Kidney epithelial cell (primary cell): ENCODE data around the gene PRDM11. TPM values are rescaled to one million over a fixed set of nuclear protein-coding genes. Genes with fewer than 3 reads are reported as not detected.
A peak's percentile ranks its signal among the peaks of the same experiment; 100 is the strongest.

Experiments used
- DNase-seq: peaks from one replicate; pipeline ENCODE4 v3.0.0-alpha.2; 2010; ENCODE audit warnings: low read depth
- H3K27me3 ChIP-seq: 2 replicates; pipeline ENCODE4 v1.6.0; 2011; ENCODE audit warnings: low read length; ENCODE audit not compliant: control insufficient read depth, insufficient read depth
- H3K36me3 ChIP-seq: 2 replicates; pipeline ENCODE4 v1.5.1; 2011; ENCODE audit warnings: low read length; ENCODE audit not compliant: control insufficient read depth, insufficient read depth
- H3K4me3 ChIP-seq: 2 replicates; pipeline ENCODE4 v1.5.1; 2011; ENCODE audit warnings: low read depth, mild to moderate bottlenecking, control low read depth, low read length
- total RNA-seq: library from RNA; depleted of rRNA; stranded (reverse); fragments of >200 nt; gene quantifications from 2 replicates; pipeline ENCODE4 v1.2.3, GENCODE V29; 2015
- TF ChIP-seq, protein P1 (sequence below): IDR thresholded peaks from 2 replicates; pipeline ENCODE4 v1.5.1; 2011; ENCODE audit warnings: mild to moderate bottlenecking, moderate library complexity, low read length, control low read depth, inconsistent platforms; ENCODE audit not compliant: insufficient read depth, poor library complexity, severe bottlenecking

PRDM11 gene
- total RNA-seq = 6.6 and 9.5 TPM in 2 replicates

- no peak for DNase-seq
- TF ChIP-seq, protein P1, sequence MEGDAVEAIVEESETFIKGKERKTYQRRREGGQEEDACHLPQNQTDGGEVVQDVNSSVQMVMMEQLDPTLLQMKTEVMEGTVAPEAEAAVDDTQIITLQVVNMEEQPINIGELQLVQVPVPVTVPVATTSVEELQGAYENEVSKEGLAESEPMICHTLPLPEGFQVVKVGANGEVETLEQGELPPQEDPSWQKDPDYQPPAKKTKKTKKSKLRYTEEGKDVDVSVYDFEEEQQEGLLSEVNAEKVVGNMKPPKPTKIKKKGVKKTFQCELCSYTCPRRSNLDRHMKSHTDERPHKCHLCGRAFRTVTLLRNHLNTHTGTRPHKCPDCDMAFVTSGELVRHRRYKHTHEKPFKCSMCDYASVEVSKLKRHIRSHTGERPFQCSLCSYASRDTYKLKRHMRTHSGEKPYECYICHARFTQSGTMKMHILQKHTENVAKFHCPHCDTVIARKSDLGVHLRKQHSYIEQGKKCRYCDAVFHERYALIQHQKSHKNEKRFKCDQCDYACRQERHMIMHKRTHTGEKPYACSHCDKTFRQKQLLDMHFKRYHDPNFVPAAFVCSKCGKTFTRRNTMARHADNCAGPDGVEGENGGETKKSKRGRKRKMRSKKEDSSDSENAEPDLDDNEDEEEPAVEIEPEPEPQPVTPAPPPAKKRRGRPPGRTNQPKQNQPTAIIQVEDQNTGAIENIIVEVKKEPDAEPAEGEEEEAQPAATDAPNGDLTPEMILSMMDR = no peak
Observed at GRCh38 chr11:45146072-45147016, at the start of gene PRDM11. Gene PRDM11, plus strand, starts transcription at chr11:45146639. Its CDS starts 35,128 bp downstream, at chr11:45181767.

GRCh38 chr11:45097721-45098493, 48.5 kb upstream of the PRDM11 start:
- no peak for DNase-seq
- TF ChIP-seq, protein P1 = no peak
- peaks cover 42% of the 10 kb centered on the region for H3K27me3 ChIP-seq
- no peaks in the 10 kb centered on the region for H3K36me3 ChIP-seq
- no peak overlapping the region for H3K4me3 ChIP-seq

More at GRCh38 chr11:45146072-45147016, at the start of gene PRDM11:
- Histone ChIP-seq H3K36me3 (no peaks in the 10 kb centered on the region), H3K4me3 (peak within 1 kb of the TSS; percentile 63), H3K27me3 (peaks cover 24% of the 10 kb centered on the region)

DNA sequence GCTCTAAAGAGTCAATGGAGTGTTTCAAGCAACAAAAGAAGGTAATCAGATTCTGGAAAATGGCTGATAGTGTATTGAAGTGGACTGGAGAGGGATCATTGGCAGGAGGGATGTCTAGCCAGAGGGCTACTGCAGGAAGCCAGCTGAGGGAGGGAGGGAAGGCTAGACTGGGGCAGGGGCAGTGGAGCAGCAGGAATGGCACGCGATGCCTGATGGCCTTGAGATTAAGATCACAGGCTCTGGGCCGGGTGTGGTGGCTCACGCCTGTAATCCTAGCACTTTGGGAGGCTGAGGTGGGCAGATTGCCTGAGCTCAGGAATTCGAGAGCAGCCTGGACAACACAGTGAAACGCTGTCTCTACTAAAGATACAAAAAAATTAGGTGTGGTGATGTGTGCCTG, 47.5 kb upstream of the PRDM11 start:
- no peak for DNase-seq
- Histone ChIP-seq H3K4me3 (no peak overlapping the region), H3K36me3 (no peaks in the 10 kb centered on the region), H3K27me3 (peaks cover 42% of the 10 kb centered on the region)
- TF ChIP-seq, protein P1 = no peak

- Histone ChIP-seq H3K36me3 (no peaks in the 10 kb centered on the region), H3K4me3 (no peak overlapping the region), H3K27me3 (peaks cover 33% of the 10 kb centered on the region)
- TF ChIP-seq, protein P1 = no peak
- no peak for DNase-seq
Observed at GRCh38 chr11:45100339-45100738, 46.1 kb upstream of the PRDM11 start.

GRCh38 chr11:45102361-45102809, 44.1 kb upstream of the PRDM11 start:
- TF ChIP-seq, protein P1 = no peak
- Histone ChIP-seq H3K4me3 (no peak overlapping the region), H3K36me3 (no peaks in the 10 kb centered on the region), H3K27me3 (peaks cover 21% of the 10 kb centered on the region)
- DNase-seq = no peak
